HG02885 (cell line): ENCODE data around the gene KLHDC7B.
"Not testable (repeated sequence)": the region's sequence is repeated elsewhere in the genome, so short reads cannot be mapped to it uniquely, and the experiment has no call there.

ENCODE experiments used
- ATAC-seq: cut with Tn5 transposase; IDR thresholded peaks from one replicate; pipeline ENCODE4 v1.9.1; 2021; ENCODE audit warnings: mild to moderate bottlenecking; ENCODE audit not compliant: unreplicated experiment, poor library complexity

The KLHDC7B gene

GRCh38 chr22:50516891-50517290 lies 28.8 kb upstream of the KLHDC7B start:
- ATAC-seq = no peak

GRCh38 chr22:50517495-50518260 lies 28.0 kb upstream of the KLHDC7B start:
- ATAC-seq = no peak

GRCh38 chr22:50518606-50519005 lies 27.1 kb upstream of the KLHDC7B start:
- no peak for ATAC-seq

- ATAC-seq = no peak
These were observed 26.5 kb upstream of the KLHDC7B start for GRCh38 chr22:50519151-50519550.

GRCh38 chr22:50520184-50520583 lies 25.5 kb upstream of the KLHDC7B start:
- not testable (repeated sequence) for ATAC-seq

- no peak for ATAC-seq
These were observed 24.8 kb upstream of the KLHDC7B start for GRCh38 chr22:50520826-50521453.

GRCh38 chr22:50521710-50522109 lies 24.0 kb upstream of the KLHDC7B start:
- no peak for ATAC-seq

GRCh38 chr22:50522208-50522805 lies 23.4 kb upstream of the KLHDC7B start:
- ATAC-seq = no peak

GRCh38 chr22:50522806-50523438 lies 22.8 kb upstream of the KLHDC7B start:
- ATAC-seq = no peak

GRCh38 chr22:50523458-50523805 lies 22.3 kb upstream of the KLHDC7B start:
- no peak for ATAC-seq

- no peak for ATAC-seq
These were observed 21.7 kb upstream of the KLHDC7B start for GRCh38 chr22:50523806-50524675.

GRCh38 chr22:50524676-50525103 lies 21.0 kb upstream of the KLHDC7B start:
- ATAC-seq = no peak

- peak; percentile 53 for ATAC-seq
These were observed 20.4 kb upstream of the KLHDC7B start, which contains the start of gene SCO2 for GRCh38 chr22:50525104-50525857. SCO2 (minus strand) TSS chr22:50525598; CDS start chr22:50524411, 1,187 bp downstream.

GRCh38 chr22:50525858-50526107 lies 19.9 kb upstream of the KLHDC7B start:
- no peak for ATAC-seq

GRCh38 chr22:50526108-50526833 lies 19.4 kb upstream of the KLHDC7B start:
- peak; percentile 33 for ATAC-seq

GRCh38 chr22:50526834-50527801 lies 18.6 kb upstream of the KLHDC7B start:
- ATAC-seq = no peak

GRCh38 chr22:50527921-50528681 lies 17.6 kb upstream of the KLHDC7B start:
- no peak for ATAC-seq
